Calu3 (cell line): ENCODE data around the gene ATXN8OS. TPM values are rescaled to one million over a fixed set of nuclear protein-coding genes. Genes with fewer than 3 reads are reported as not detected.

ENCODE experiments used
- BruUV-seq: library from RNA; stranded (reverse); fragments of 400-500 nt; replicated peaks from 2 replicates; lab custom pipeline; 2021; lab: Mats Ljungman, UMichigan
- CTCF ChIA-PET: fragments of 300-600 bp; sonication (Branson Sonifier 250); formaldehyde crosslinking; loops from one replicate; lab custom pipeline; 2022; ENCODE audit warnings: antibody characterized with exemption; lab: Charles Lee
- DNase-seq: peaks from one replicate; pipeline ENCODE4 v3.0.0; 2022
- H3K27ac Mint-ChIP-seq: one replicate; pipeline ENCODE4 v1.8.0; 2022; ENCODE audit warnings: mixed read lengths; ENCODE audit not compliant: unreplicated experiment
- H3K27me3 Mint-ChIP-seq: one replicate; pipeline ENCODE4 v1.8.0; 2022; ENCODE audit warnings: mixed read lengths; ENCODE audit not compliant: unreplicated experiment
- H3K36me3 Mint-ChIP-seq: one replicate; pipeline ENCODE4 v1.8.0; 2022; ENCODE audit warnings: mild to moderate bottlenecking, moderate library complexity, mixed read lengths; ENCODE audit not compliant: insufficient read depth, unreplicated experiment
- H3K4me1 Mint-ChIP-seq: one replicate; pipeline ENCODE4 v1.8.0; 2022; ENCODE audit warnings: mild to moderate bottlenecking, low read depth, mixed read lengths; ENCODE audit not compliant: unreplicated experiment
- H3K4me3 Mint-ChIP-seq: one replicate; pipeline ENCODE4 v1.8.0; 2022; ENCODE audit warnings: mild to moderate bottlenecking, low read depth, moderate library complexity, mixed read lengths; ENCODE audit not compliant: unreplicated experiment
- H3K9me3 Mint-ChIP-seq: one replicate; pipeline ENCODE4 v1.8.0; 2022; ENCODE audit warnings: low read depth, mixed read lengths; ENCODE audit not compliant: unreplicated experiment
- CTCF ChIP-seq: fragments of 200-600 bp; IDR thresholded peaks from one replicate; pipeline ENCODE4 v1.8.0; 2022; ENCODE audit warnings: antibody characterized with exemption; ENCODE audit not compliant: unreplicated experiment
- intact Hi-C: fragments of 100-400 bp; cut with micrococcal nuclease; formaldehyde crosslinking; loops from one replicate; pipeline ENCODE4 v1.10.0; 2022; ENCODE audit not compliant: unreplicated experiment
- total RNA-seq: library from RNA; stranded (reverse); gene quantifications from 2 replicates; pipeline ENCODE4 v1.2.3, GENCODE V29; 2022

Gene ATXN8OS
- total RNA-seq, 1 experiment from 2014 or later = not detected

GRCh38 chr13:70173598-70173959, 66.0 kb downstream of the ATXN8OS start:
- TF ChIP-seq CTCF = no peak
- intact Hi-C loops = no loop called here

GRCh38 chr13:70178346-70178745, 70.7 kb downstream of the ATXN8OS start:
- Mint-ChIP-seq H3K4me1 (no peaks in the 10 kb centered on the region), H3K27me3 (no peaks in the 10 kb centered on the region), H3K4me3 (no peak overlapping the region), H3K36me3 (no peaks in the 10 kb centered on the region), H3K27ac (no peak overlapping the region), H3K9me3 (no peaks in the 10 kb centered on the region)
- intact Hi-C loops = no loop called here
- no TSS peak for BruUV-seq
- TF ChIP-seq CTCF = no peak
- CTCF ChIA-PET = no interaction called here
- DNase-seq = no peak

More at GRCh38 chr13:70173598-70173959, 66.0 kb downstream of the ATXN8OS start:
- no peak overlapping the region for H3K27ac Mint-ChIP-seq
- no peaks in the 10 kb centered on the region for H3K9me3 Mint-ChIP-seq
- BruUV-seq = no TSS peak
- H3K36me3 Mint-ChIP-seq = no peaks in the 10 kb centered on the region
- H3K4me1 Mint-ChIP-seq = no peaks in the 10 kb centered on the region
- no peak for DNase-seq
- CTCF ChIA-PET = no interaction called here
- no peak overlapping the region for H3K4me3 Mint-ChIP-seq
- no peaks in the 10 kb centered on the region for H3K27me3 Mint-ChIP-seq

Other genes starting within 250 kb of the ATXN8OS start
- gene KLHL1, start 626 bp downstream of the ATXN8OS start, total RNA-seq = not detected in 2 replicates